WTC11 (cell line): ENCODE results near the gene ITGA8.

Experiments used
- ATF3 ChIP-seq: sonication (generic); formaldehyde crosslinking; conservative IDR thresholded peaks from 2 replicates; pipeline ENCODE4 v1.8.1; 2022; ENCODE audit warnings: mild to moderate bottlenecking, missing genetic modification reagents
- CTCF ChIP-seq: fragments of 200-600 bp; IDR thresholded peaks from 2 replicates; pipeline ENCODE4 v1.8.0; 2022; ENCODE audit warnings: antibody characterized with exemption
- E2F4 ChIP-seq: sonication (generic); formaldehyde crosslinking; IDR thresholded peaks from 2 replicates; pipeline ENCODE4 v1.8.1; 2022; ENCODE audit warnings: low read depth, mild to moderate bottlenecking, moderate library complexity, missing genetic modification reagents, borderline replicate concordance
- FOXP4 ChIP-seq: sonication (generic); formaldehyde crosslinking; IDR thresholded peaks from 2 replicates; pipeline ENCODE4 v1.8.0; 2022; ENCODE audit warnings: mild to moderate bottlenecking, missing genetic modification reagents
- JUN ChIP-seq: sonication (generic); formaldehyde crosslinking; IDR thresholded peaks from 2 replicates; pipeline ENCODE4 v1.8.0; 2023; ENCODE audit warnings: mild to moderate bottlenecking, missing genetic modification reagents
- NR2C2 ChIP-seq: sonication (generic); formaldehyde crosslinking; IDR thresholded peaks from 2 replicates; pipeline ENCODE4 v1.8.0; 2022; ENCODE audit warnings: mild to moderate bottlenecking, missing genetic modification reagents
- SOX15 ChIP-seq: fragments of 250-450 bp; sonication (Bioruptor Pico); IDR thresholded peaks from 2 replicates; pipeline ENCODE4 v1.9.0; 2021; ENCODE audit warnings: mild to moderate bottlenecking
- TEAD1 ChIP-seq: sonication (generic); formaldehyde crosslinking; IDR thresholded peaks from 2 replicates; pipeline ENCODE4 v1.8.0; 2022; ENCODE audit warnings: mild to moderate bottlenecking, missing genetic modification reagents
- TEAD4 ChIP-seq: sonication (generic); formaldehyde crosslinking; IDR thresholded peaks from 2 replicates; pipeline ENCODE4 v1.8.0; 2022; ENCODE audit warnings: mild to moderate bottlenecking, missing genetic modification reagents
- USF1 ChIP-seq: sonication (generic); formaldehyde crosslinking; IDR thresholded peaks from 2 replicates; pipeline ENCODE4 v1.8.0; 2022; ENCODE audit warnings: mild to moderate bottlenecking, missing genetic modification reagents
- USF2 ChIP-seq: sonication (generic); formaldehyde crosslinking; IDR thresholded peaks from 2 replicates; pipeline ENCODE4 v1.8.1; 2023; ENCODE audit warnings: mild to moderate bottlenecking, missing genetic modification reagents, moderate library complexity

GRCh38 chr10:15620836-15621515, 98.7 kb downstream of the ITGA8 start:
- TF ChIP-seq NR2C2 (CRISPR knock-in tag) (no peak), ATF3 (no peak), E2F4 (CRISPR knock-in tag) (no peak), USF2 (CRISPR knock-in tag) (no peak), CTCF (no peak), FOXP4 (CRISPR knock-in tag) (no peak), TEAD4 (CRISPR knock-in tag) (no peak), JUN (CRISPR knock-in tag) (no peak), SOX15 (CRISPR knock-in tag) (no peak), USF1 (CRISPR knock-in tag) (no peak), TEAD1 (CRISPR knock-in tag) (no peak)
